Vagina (tissue), 2 donors: ENCODE measurements around the gene PROS1. TPM values are rescaled to one million over a fixed set of nuclear protein-coding genes. Genes with fewer than 3 reads are reported as not detected.
"Not testable (repeated sequence)": the region's sequence is repeated elsewhere in the genome, so short reads cannot be mapped to it uniquely, and the experiment has no call there.

ENCODE experiments used
- DNase-seq, 2 donors: peaks; one replicate each; pipeline ENCODE4 v3.0.0-alpha.2; 2017; ENCODE audit errors: extremely low spot score in 2 of 2
- H3K27ac ChIP-seq: fragments of 200-600 bp; sonication (generic); one replicate; pipeline ENCODE4 v1.5.1; 2019
- H3K27me3 ChIP-seq: fragments of 200-600 bp; sonication (generic); one replicate; pipeline ENCODE4 v1.5.1; 2019
- H3K36me3 ChIP-seq, 2 donors: fragments of 200-600 bp; sonication (generic); one replicate each; pipeline ENCODE4 v1.5.1; 2017 to 2019
- H3K4me1 ChIP-seq: fragments of 200-600 bp; sonication (generic); one replicate; pipeline ENCODE4 v1.5.1; 2019
- H3K4me3 ChIP-seq, 2 donors: fragments of 200-600 bp; sonication (generic); 1 replicate in 1 of 2; 2 replicates in 1 of 2; pipeline ENCODE4 v1.5.1; 2016 to 2019
- H3K9me3 ChIP-seq: fragments of 200-600 bp; sonication (generic); one replicate; pipeline ENCODE4 v1.5.1; 2019
- CTCF ChIP-seq, 3 experiments: fragments of 450-650 bp in 2 of 3; fragments of 200-600 bp in 1 of 3; sonication (generic) in 1 of 3; IDR thresholded peaks; one replicate each; pipeline ENCODE4 v1.5.1; 2017 to 2019; ENCODE audit warnings: antibody characterized with exemption in 3 of 3, mild to moderate bottlenecking in 2 of 3, moderate library complexity in 2 of 3
- POLR2A ChIP-seq, 2 donors: fragments of 450-650 bp; IDR thresholded peaks; one replicate each; pipeline ENCODE4 v1.6.1; 2017; ENCODE audit warnings: antibody characterized with exemption in 2 of 2, mild to moderate bottlenecking in 2 of 2, moderate library complexity in 2 of 2
- POLR2AphosphoS5 ChIP-seq, 2 donors: sonication (generic); formaldehyde crosslinking; IDR thresholded peaks; one replicate each; pipeline ENCODE4 v1.9.0; 2017; ENCODE audit warnings: antibody characterized with exemption in 2 of 2, mild to moderate bottlenecking in 2 of 2, low read depth in 1 of 2; ENCODE audit not compliant: insufficient read depth in 1 of 2
- intact Hi-C: fragments of 100-400 bp; cut with DNase I; formaldehyde crosslinking; loops from one replicate; pipeline ENCODE4 v1.15.1; 2023
- total RNA-seq: library from RNA; depleted of rRNA; stranded (reverse); fragments of >200 nt; gene quantifications from one replicate; pipeline ENCODE4 v1.2.3, GENCODE V29; 2016

The PROS1 gene
- total RNA-seq, 1 donor from 2014 or later, result 29.7 TPM

DNA sequence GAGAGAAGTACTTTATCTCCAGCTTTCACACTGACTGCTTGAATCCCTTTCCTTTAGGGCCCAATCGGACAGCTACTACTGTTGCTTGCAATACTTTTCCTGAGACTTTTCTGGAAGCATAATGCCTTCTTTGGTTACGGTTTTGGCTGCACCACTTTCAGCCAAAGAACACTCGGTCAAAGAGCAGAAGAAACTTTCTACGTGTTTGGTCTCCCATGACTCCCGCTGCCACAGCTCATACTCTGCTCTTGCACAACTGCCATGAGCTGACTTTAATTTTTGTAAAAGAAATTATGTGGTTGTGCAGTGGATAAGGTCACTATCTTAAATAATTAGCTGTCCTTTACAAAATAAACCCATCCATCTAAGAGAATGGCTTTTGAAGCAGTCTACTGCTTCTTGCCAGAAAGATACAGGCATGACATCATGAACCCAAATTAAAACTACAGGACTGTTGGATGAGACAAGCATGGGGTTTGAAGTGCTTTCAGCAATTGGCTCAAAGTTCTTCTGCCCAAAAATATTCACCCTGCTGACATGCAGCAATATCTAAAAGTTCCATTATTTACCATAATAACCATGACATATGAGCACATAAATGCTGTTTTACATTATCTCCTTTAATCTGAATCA, 42.0 kb downstream of the PROS1 start:
- no peak for DNase-seq
- no peak for TF ChIP-seq CTCF (IDR thresholded peaks at IDR 0.05)
- no peak for TF ChIP-seq POLR2AphosphoS5 (IDR thresholded peaks at IDR 0.05; ENCODE audit: insufficient read depth in 1 of 2, low read depth in 1 of 2)
- no peak for TF ChIP-seq POLR2A (IDR thresholded peaks at IDR 0.05)
- no peak overlapping the region for H3K27ac ChIP-seq
- H3K9me3 ChIP-seq, result no peaks in the 10 kb centered on the region
- intact Hi-C loops, result no loop called here
- H3K27me3 ChIP-seq, result no peaks in the 10 kb centered on the region
- no peaks in the 10 kb centered on the region for H3K4me1 ChIP-seq
- no peak overlapping the region for H3K4me3 ChIP-seq
- H3K36me3 ChIP-seq, result no peaks in the 10 kb centered on the region

DNA sequence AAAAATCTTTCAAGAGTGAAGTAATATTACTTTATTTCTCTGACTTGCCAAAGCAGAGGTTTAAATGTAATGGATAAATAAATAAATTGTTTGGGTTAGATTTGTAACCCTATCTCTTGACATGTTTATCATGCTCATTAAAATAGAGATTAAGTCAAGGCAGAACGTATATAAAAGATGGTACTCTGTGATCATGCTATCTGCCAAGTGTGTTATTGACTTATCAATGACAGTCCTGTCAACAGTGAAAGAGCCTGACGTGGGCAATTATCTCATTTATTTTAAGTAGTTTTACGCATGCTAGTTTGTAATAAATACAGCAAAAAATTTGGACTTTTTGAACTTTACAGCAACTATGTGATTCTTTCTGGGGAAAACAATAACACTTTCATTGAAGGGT, 43.7 kb downstream of the PROS1 start:
- TF ChIP-seq POLR2A (IDR thresholded peaks at IDR 0.05) (no peak), POLR2AphosphoS5 (IDR thresholded peaks at IDR 0.05; ENCODE audit: insufficient read depth in 1 of 2, low read depth in 1 of 2) (no peak), CTCF (IDR thresholded peaks at IDR 0.05) (no peak)
- Histone ChIP-seq H3K36me3 (no peaks in the 10 kb centered on the region), H3K4me1 (no peaks in the 10 kb centered on the region), H3K27ac (no peak overlapping the region), H3K27me3 (no peaks in the 10 kb centered on the region), H3K4me3 (no peak overlapping the region), H3K9me3 (no peaks in the 10 kb centered on the region)
- intact Hi-C loops, result no loop called here
- no peak for DNase-seq

DNA sequence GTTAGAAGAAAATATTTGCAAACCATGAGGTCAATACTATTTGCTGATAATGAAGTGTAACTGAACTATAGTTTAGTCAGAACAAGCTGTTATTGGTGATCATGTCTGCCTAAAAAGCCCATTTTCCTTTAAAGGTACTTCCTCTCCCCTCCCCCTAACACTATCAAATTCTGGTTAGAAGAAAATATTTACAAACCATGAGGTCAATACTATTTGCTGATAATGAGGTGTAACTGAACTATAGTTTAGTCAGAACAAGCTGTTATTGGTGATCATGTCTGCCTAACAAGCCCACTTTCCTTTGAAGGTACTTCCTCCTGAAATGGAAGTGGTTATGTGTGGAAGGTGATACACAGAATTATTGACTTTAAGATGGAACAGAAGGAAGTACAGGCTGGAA, 46.9 kb downstream of the PROS1 start:
- Histone ChIP-seq H3K27ac (no peak overlapping the region), H3K27me3 (no peaks in the 10 kb centered on the region), H3K36me3 (no peaks in the 10 kb centered on the region), H3K4me1 (no peaks in the 10 kb centered on the region), H3K4me3 (no peak overlapping the region), H3K9me3 (no peaks in the 10 kb centered on the region)
- intact Hi-C loops, result no loop called here
- DNase-seq, result no peak
- TF ChIP-seq CTCF (IDR thresholded peaks at IDR 0.05), result no peak
- TF ChIP-seq POLR2A (IDR thresholded peaks at IDR 0.05), result no peak
- TF ChIP-seq POLR2AphosphoS5 (IDR thresholded peaks at IDR 0.05; ENCODE audit: insufficient read depth in 1 of 2, low read depth in 1 of 2), result no peak

GRCh38 chr3:93924491-93924890, 49.2 kb downstream of the PROS1 start:
- no peak overlapping the region for H3K27ac ChIP-seq
- no peaks in the 10 kb centered on the region for H3K36me3 ChIP-seq
- H3K4me1 ChIP-seq, result no peaks in the 10 kb centered on the region
- no peak for DNase-seq
- H3K4me3 ChIP-seq, result no peak overlapping the region
- no peak for TF ChIP-seq POLR2A (IDR thresholded peaks at IDR 0.05)
- no peak for TF ChIP-seq POLR2AphosphoS5 (IDR thresholded peaks at IDR 0.05; ENCODE audit: insufficient read depth in 1 of 2, low read depth in 1 of 2)
- TF ChIP-seq CTCF (IDR thresholded peaks at IDR 0.05), result no peak
- no peaks in the 10 kb centered on the region for H3K27me3 ChIP-seq
- H3K9me3 ChIP-seq, result no peaks in the 10 kb centered on the region
- intact Hi-C loops, result no loop called here

- intact Hi-C loops, result no loop called here
- Histone ChIP-seq H3K27ac (no peak overlapping the region), H3K9me3 (no peaks in the 10 kb centered on the region), H3K4me1 (no peaks in the 10 kb centered on the region), H3K36me3 (no peaks in the 10 kb centered on the region), H3K27me3 (no peaks in the 10 kb centered on the region), H3K4me3 (no peak overlapping the region)
- DNase-seq, result no peak
- no peak for TF ChIP-seq POLR2AphosphoS5 (IDR thresholded peaks at IDR 0.05; ENCODE audit: insufficient read depth in 1 of 2, low read depth in 1 of 2)
- no peak for TF ChIP-seq POLR2A (IDR thresholded peaks at IDR 0.05)
- TF ChIP-seq CTCF (IDR thresholded peaks at IDR 0.05), result no peak
Observed at GRCh38 chr3:93923006-93923405, 50.7 kb downstream of the PROS1 start.

DNA sequence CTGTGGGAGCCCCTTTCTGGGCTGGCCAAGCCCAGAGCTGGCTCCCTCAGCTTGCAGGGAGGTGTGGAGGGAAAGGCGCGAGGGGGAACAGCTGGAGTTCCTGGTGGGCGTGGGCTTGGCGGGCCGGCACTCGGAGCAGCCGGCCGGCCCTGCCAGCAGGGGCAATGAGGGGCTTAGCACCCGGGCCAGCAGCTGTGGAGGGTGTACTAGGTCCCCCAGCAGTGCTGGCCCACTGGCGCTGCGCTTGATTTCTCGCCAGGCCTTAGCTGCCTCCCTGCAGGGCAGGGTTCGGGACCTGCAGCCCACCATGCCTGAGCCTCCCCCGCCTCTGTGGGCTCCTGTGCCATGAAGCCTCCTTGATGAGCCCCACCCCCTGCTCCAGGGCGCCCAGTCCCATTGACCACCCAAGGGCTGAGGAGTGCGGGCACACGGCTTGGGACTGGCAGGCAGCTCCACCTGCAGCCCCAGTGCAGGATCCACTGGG, 56.1 kb downstream of the PROS1 start:
- H3K4me1 ChIP-seq, H3K4me3 ChIP-seq, H3K36me3 ChIP-seq, DNase-seq, H3K9me3 ChIP-seq, H3K27ac ChIP-seq, intact Hi-C loops, H3K27me3 ChIP-seq: not testable (repeated sequence)

GRCh38 chr3:93913623-93914022, 60.1 kb downstream of the PROS1 start:
- H3K4me1 ChIP-seq, result peaks cover 10% of the 10 kb centered on the region
- H3K9me3 ChIP-seq, H3K27ac ChIP-seq, intact Hi-C loops, DNase-seq, H3K36me3 ChIP-seq, H3K4me3 ChIP-seq, H3K27me3 ChIP-seq: not testable (repeated sequence)
